DOHH2 (cell line): ENCODE data around the gene TTLL13.

Experiments
- H3F3A ChIP-seq: fragments of 200-600 bp; sonication (generic), shearing (Covaris generic); 2 replicates; pipeline ENCODE4 v1.6.0; 2016; ENCODE audit warnings: antibody characterized with exemption, mild to moderate bottlenecking; ENCODE audit not compliant: control insufficient read depth, insufficient read depth
- H3K27ac ChIP-seq: fragments of 200-600 bp; sonication (generic); 2 replicates; pipeline ENCODE4 v1.5.1; 2014; ENCODE audit warnings: low read depth, mild to moderate bottlenecking, low read length, moderate library complexity
- H3K27me3 ChIP-seq: fragments of 200-600 bp; sonication (generic); 2 replicates; pipeline ENCODE4 v1.6.1; 2014; ENCODE audit warnings: mild to moderate bottlenecking, low read length, mixed read lengths; ENCODE audit not compliant: control insufficient read depth
- H3K36me3 ChIP-seq: fragments of 200-600 bp; sonication (generic); 2 replicates; pipeline ENCODE4 v1.6.1; 2014; ENCODE audit warnings: mild to moderate bottlenecking, low read length, moderate library complexity, mixed read lengths; ENCODE audit not compliant: control insufficient read depth
- H3K4me1 ChIP-seq: fragments of 200-600 bp; sonication (generic); 2 replicates; pipeline ENCODE4 v1.6.1; 2014; ENCODE audit warnings: mild to moderate bottlenecking, low read length, mixed read lengths; ENCODE audit not compliant: control insufficient read depth
- H3K4me2 ChIP-seq: fragments of 200-600 bp; sonication (generic); 2 replicates; pipeline ENCODE4 v1.6.0; 2014; ENCODE audit warnings: mild to moderate bottlenecking, low read length, moderate library complexity
- H3K4me3 ChIP-seq: fragments of 200-600 bp; sonication (generic); 2 replicates; pipeline ENCODE4 v1.5.1; 2014; ENCODE audit warnings: mild to moderate bottlenecking, low read length, mixed read lengths
- H3K79me2 ChIP-seq: fragments of 200-600 bp; sonication (generic); 2 replicates; pipeline ENCODE4 v1.6.1; 2014; ENCODE audit warnings: mild to moderate bottlenecking, low read length, mixed read lengths; ENCODE audit not compliant: control insufficient read depth
- H3K9me2 ChIP-seq: fragments of 200-600 bp; sonication (generic); replicated peaks from 2 replicates; pipeline ENCODE4 v1.6.1; 2014; ENCODE audit warnings: mild to moderate bottlenecking, low read length, mixed read lengths; ENCODE audit not compliant: control insufficient read depth
- H3K9me3 ChIP-seq: fragments of 200-600 bp; sonication (generic); 2 replicates; pipeline ENCODE4 v1.6.1; 2014; ENCODE audit warnings: antibody characterized with exemption, low read length, mixed read lengths; ENCODE audit not compliant: control insufficient read depth, insufficient read depth
- H4K20me1 ChIP-seq: fragments of 200-600 bp; sonication (generic); 2 replicates; pipeline ENCODE4 v1.6.0; 2014; ENCODE audit warnings: low read depth, mild to moderate bottlenecking, antibody characterized with exemption, low read length, moderate library complexity; ENCODE audit not compliant: control insufficient read depth, insufficient read depth
- CTCF ChIP-seq: fragments of 200-600 bp; sonication (generic); IDR thresholded peaks from one replicate; pipeline ENCODE4 v1.5.1; 2014; ENCODE audit warnings: antibody characterized with exemption, mild to moderate bottlenecking, low read depth, low read length; ENCODE audit not compliant: poor library complexity, severe bottlenecking
- EZH2phosphoT487 ChIP-seq: fragments of 200-600 bp; sonication (generic); IDR thresholded peaks from 2 replicates; pipeline ENCODE4 v1.6.1; 2017; ENCODE audit warnings: borderline replicate concordance, mild to moderate bottlenecking, antibody characterized with exemption, low read length, moderate library complexity, mixed read lengths

The TTLL13 gene

DNA sequence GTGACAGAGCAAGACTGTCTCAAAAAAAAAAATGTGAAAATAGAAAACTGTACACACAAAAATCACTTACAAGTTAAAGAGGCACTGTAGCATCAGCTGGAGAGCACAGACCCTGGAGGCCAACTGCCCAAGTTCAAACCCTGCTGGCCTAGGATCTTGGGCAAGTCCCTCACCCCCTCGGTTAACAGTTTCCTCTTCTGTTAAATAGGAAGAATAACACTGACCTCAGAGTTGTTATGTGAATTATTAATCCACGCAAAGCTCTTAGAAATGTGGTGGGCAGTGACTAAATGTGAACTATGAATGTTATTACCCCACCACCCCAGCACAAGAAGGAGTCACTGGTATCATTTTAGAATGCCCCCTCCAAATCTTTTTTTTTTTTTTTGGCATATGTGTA lies 26.8 kb upstream of the TTLL13 start:
- Histone ChIP-seq H3K79me2 (no peaks in the 10 kb centered on the region), H3K9me3 (no peaks in the 10 kb centered on the region), H3K36me3 (peaks cover 4% of the 10 kb centered on the region; the same call in 1 of the 2 replicates), H3K4me1 (peaks cover 16% of the 10 kb centered on the region), H3K4me3 (no peak overlapping the region), H3F3A (no peaks in the 10 kb centered on the region), H4K20me1 (no peaks in the 10 kb centered on the region), H3K27ac (no peak overlapping the region), H3K4me2 (no peak overlapping the region), H3K9me2 (no peaks in the 10 kb centered on the region), H3K27me3 (no peaks in the 10 kb centered on the region)
- TF ChIP-seq CTCF (no peak), EZH2phosphoT487 (no peak)

- no peaks in the 10 kb centered on the region for H4K20me1 ChIP-seq
- H3K4me1 ChIP-seq, result peaks cover 16% of the 10 kb centered on the region
- no peaks in the 10 kb centered on the region for H3F3A ChIP-seq
- peaks cover 7% of the 10 kb centered on the region for H3K36me3 ChIP-seq
- no peaks in the 10 kb centered on the region for H3K9me3 ChIP-seq
- TF ChIP-seq EZH2phosphoT487 (no peak), CTCF (no peak)
- no peak overlapping the region for H3K4me2 ChIP-seq
- H3K79me2 ChIP-seq, result no peaks in the 10 kb centered on the region
- H3K4me3 ChIP-seq, result no peak overlapping the region
- H3K27ac ChIP-seq, result no peak overlapping the region
- no peaks in the 10 kb centered on the region for H3K27me3 ChIP-seq
- no peaks in the 10 kb centered on the region for H3K9me2 ChIP-seq
These were observed 25.8 kb upstream of the TTLL13 start for GRCh38 chr15:90223441-90224165.

- H3K4me3 ChIP-seq, result no peak overlapping the region
- TF ChIP-seq CTCF (no peak), EZH2phosphoT487 (no peak)
- no peaks in the 10 kb centered on the region for H3K9me3 ChIP-seq
- no peaks in the 10 kb centered on the region for H3K27me3 ChIP-seq
- peaks cover 21% of the 10 kb centered on the region for H3K36me3 ChIP-seq
- peaks cover 7% of the 10 kb centered on the region for H3K4me1 ChIP-seq
- H3K9me2 ChIP-seq, result no peaks in the 10 kb centered on the region
- H4K20me1 ChIP-seq, result no peaks in the 10 kb centered on the region
- no peaks in the 10 kb centered on the region for H3K79me2 ChIP-seq
- no peak overlapping the region for H3K4me2 ChIP-seq
- H3F3A ChIP-seq, result no peaks in the 10 kb centered on the region
- no peak overlapping the region for H3K27ac ChIP-seq
These were observed 24.3 kb upstream of the TTLL13 start for GRCh38 chr15:90225047-90225446.
